Stimulated activated CD4-positive, alpha-beta T cell treated with anti-CD3 and anti-CD28 coated beads, Interleukin-12 subunit alpha, Interleukin-12 subunit beta, amount 100 ng/mL, for 24 hours (primary cell): ENCODE measurements around the gene HOPX.
"Not testable (repeated sequence)": the region's sequence is repeated elsewhere in the genome, so short reads cannot be mapped to it uniquely, and the experiment has no call there.

Experiments
- DNase-seq, 2 experiments: peaks; one replicate each; pipeline ENCODE4 v3.0.0-alpha.2; 2020; ENCODE audit warnings: low read depth in 2 of 2

Gene HOPX

DNA sequence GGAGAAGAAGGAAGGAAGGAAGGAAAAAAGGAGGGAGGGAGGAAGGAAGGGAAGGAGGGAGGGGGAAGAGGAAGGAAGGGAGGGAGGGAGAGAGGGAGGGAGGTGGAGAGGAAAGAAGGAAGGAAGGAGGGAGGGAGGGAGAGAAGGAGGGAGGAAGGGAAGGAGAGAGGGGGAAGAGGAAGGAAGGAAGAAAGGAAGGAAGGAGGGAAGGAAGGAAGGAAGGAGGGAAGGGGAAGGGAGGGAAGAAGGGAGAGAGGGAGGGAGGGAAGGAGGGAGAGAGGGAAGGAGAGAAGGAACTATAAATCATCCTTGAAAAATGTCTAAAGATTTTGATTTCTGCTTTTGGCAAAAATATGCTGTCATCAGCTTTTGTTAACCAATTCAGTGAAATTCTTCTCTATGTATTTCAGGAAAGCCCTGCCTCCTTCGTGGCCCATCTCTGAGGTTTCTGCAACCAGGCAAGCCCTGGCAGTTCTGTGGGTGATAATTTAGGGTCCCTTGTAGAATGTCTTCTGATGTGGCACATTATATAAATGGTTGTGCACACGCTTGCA, 7.1 kb upstream of the HOPX start:
- no peak for DNase-seq

DNA sequence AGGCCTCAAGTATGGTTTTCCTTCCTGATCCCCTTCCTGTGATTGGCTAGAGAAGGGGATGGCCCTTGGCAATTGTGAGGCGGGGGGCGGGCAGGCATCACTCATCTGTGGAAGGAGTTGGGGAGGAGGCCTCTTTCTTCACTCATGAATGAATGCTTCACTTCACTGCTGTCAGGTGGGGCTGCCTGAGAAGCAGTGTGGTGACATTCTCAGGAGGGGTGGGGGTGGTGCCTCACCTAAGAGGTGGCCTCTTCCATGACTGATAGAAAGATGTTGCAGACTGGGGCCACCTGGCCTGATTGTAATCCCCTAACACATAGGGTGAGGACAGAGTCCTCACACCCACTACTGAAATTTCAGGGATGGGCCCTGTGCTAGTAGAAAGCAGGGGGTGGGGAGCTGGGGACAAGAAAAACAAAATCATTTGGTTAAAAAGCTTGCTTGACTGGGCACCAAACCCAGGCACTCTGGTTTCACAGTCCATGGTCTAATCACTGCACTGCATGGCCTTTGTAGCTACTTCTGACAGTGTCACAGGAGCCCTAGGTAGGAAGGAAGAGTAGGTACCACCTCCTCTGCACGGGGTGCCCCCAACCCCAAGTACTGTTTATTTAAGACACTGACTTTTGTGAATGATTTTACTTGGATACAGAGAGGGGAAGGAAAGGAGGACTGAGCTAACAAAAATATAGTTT, 5.6 kb upstream of the HOPX start:
- no peak for DNase-seq

DNA sequence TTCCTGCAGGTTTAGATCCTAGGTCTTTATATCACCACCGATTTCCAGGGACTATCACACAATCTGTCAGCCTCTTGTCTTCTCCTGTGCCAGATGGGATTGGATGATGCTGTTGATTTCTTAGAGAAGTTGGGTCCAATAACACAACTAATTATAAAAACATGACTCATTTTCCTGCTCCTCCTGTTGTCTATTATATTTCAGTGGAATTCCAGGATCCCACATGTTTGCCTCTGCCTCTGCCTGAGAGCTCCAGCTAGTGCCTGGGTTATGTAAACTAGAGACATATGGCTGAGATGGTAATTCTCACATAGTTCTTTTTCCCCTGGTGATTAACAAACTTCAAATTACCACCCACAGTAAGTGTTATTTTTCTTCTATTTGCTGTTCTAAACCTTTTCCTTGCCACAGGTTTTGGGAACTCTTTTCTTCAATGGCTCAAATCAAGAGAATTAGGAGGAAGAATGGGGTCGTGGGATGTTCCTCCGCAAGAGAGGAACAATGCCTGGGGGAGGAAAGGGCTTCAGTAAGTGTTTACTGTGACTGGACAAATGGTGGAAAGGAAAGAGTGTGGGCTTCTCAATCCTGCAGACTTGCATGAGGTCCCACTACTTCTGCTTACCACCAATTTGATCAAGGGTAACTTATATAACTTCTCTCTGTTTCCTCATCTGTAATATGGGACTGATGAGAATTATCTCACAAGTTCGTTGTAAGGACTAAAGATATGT, 3.4 kb upstream of the HOPX start:
- no peak for DNase-seq

DNA sequence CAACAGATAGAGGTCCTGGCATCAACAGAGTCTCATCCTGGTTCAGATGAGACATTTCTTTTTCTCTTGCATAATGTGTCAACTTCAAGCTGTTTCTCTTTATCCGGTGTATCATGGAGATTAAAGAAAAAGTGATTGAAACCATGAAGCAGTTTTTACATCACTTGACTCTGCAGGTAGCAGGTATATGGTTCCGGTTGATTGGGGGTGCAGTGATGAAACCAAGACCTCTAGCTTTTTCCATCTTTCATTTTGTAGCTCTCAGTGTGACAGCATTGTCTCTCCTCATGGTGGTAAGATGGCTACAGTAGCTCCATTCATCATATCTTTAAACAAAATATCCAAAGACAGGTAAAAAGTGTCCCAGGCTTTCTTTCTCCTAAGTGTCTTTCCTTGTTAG, 2.4 kb upstream of the HOPX start:
- no peak for DNase-seq

DNA sequence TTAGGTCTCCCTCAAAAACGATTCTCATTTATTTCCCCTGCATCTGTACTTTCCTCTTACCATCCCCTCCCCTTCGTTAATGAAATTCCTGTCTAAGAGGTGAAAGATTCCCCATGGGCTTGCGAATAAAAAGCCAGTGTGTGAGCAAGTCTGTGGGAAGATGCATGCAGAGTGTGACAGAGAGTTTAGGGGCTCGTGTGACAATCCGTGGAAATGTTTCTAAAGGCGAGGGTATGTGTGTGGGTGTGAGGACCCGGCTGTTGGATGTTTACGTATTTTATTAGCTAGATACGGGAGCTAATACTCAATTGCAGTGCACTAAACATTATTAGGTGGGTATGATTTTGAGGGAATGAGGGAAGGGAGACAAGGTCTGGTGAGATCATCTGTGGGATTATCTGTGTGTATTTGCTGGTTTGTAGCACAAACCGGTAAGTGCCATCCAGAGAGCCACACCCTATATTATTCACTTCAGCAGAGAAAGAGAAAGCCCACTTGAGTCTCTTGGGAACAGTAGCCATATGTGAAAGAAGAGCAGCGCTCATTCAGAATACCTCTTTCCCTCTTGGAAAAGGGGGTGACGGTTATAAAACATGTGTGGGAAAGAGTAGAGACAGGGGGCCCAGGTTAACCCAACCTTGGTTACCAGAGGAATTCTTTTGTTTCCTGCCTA, 893 bp upstream of the HOPX start:
- DNase-seq: no peak

DNA sequence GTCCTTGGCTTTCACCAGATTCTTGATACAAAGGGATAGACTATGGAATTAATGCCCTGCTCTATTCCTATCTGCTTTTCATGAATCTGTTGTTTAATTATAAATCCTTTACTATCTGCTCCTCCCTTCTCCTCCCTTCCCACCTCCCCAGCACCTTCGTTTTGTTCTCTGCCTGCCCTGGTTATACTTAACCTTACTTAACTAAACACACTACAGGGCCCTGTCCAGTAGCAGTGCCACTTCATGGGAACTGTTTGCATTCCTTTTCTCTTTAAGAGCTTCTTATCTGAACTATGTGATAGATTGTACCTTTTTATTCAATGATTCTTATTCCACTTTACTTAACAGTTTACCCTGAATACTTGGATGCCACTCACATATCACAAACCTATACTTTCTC, 830 bp downstream of the HOPX start:
- DNase-seq: no peak

DNA sequence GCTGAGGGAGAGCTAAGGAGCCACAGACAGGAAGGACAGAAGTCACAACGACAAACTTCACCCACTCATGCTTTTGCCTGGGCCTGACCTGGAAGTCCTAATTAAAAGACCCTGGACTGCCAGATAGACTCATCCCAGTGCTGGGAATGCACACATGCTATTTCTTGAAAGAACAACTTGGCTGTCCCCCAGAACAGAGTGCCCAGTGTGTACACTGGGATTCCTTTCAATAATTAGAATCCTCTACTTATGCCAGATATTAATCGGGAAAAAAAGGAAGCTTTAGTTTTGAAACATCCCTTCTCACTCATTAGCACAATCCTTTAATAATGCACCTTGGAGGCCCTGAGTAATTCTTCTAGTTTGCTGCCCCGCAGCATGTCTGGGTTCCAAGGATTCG, 3.4 kb downstream of the HOPX start:
- DNase-seq: no peak

DNA sequence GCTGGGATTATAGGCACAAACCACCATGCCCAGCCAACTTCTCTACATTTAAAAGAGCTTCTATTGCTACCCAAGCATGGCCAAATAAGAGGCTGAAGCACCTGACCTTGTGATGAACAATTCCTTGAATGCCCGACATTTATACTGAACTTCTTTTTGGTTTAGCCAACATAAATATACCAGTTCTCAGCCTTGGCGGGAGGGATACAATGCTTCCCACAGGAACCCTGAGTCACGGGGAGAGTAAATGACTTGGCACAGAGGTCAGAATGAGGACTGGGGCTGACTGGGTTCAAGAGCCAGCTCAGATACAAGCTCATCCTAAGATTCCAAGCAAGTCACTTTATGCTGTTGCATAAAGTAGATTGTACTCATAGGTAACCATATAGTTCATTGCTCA, 6.1 kb downstream of the HOPX start:
- no peak for DNase-seq

DNA sequence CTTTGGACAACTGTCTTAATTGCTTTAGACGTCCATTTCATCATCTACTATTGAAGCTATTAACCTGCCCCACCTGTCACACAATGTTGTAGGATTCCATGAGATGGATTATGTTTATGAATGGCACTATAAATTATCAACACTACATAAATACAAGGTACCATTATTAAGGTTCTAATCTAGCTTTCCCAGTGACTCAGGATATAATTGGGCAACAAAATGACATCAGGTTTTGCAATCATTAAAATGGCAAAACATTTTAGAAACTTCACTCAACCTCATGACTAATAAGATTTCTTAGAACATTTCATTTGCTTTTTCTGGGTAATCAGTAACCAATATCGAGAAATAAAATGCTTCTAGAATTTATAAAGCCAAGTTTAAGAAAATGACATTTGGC, 9.2 kb downstream of the HOPX start:
- DNase-seq: no peak

DNA sequence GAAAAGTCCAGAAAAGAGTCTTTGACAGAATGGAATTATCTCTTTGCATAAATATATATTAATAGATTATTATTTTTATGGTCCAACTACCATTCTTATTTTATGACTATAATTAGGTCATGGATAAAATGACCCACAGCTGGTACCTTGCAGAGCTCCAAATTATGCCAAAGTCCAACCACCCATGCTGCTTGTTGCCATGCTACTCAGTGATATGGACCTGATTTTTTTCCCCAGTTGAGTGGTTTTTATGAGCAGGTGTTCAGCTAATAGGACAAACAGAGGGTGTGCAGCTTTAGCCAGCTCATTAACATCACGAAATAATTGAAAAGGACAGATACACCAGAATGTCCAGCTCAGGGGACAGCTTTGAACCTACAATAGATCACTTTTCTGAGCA, 9.7 kb downstream of the HOPX start:
- DNase-seq: no peak

DNA sequence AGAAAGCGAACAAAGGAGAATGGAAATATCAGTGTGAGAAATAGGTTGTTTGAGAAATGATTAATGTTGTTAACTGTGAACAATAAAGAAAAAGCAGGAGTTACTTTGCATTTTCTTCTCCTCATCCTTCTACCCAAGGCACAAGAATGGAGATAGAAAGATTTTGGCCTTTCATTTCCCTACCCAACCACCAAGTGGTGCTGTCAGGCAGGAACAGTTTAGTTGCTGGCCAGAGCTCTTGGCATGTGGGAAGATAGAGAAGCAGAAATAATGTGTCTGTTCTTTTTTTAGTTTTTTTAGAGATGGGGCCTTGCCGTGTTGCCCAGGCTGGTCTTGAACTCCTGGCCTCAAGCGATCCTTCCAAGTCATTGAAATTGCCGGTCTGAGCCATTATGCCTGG, 12.8 kb downstream of the HOPX start:
- DNase-seq: no peak

DNA sequence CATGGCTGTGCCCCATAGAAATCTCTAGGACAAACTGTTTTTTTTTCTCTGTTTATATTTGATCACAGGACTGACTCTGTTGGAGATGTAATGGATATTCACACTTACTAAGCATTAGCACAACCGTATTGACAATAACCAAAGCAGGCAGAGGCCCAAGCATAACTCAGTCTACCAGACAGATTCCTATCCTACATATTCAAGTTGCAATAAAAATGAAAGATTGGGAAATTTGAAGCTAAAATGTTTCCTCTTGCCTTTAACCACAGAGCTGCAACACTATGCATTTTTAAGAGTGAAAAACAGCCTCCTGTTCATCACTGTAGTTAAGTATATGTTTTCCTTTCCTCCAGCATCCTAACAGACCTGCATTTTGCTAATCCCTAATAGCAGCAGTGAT, 13.7 kb downstream of the HOPX start:
- DNase-seq: not testable (repeated sequence)

DNA sequence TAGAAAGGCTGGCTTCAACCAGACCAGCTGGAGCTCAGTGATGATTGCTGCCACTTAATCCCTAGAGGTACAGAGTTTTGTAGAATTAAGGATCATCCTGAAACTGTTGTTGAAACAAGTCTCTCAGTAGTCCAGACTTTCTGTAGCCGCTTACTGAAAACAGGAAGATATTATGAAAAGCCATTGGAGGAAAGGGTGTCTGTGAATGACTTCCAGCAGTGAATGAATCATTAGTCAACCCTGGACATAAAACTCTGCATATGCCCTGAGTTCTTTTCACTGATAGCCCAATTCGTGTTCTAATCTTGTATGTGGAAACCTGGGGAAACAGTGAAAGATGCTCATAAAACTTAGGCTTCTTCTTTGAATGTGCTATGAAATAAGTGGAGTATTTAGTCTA, 14.8 kb downstream of the HOPX start:
- no peak for DNase-seq

DNA sequence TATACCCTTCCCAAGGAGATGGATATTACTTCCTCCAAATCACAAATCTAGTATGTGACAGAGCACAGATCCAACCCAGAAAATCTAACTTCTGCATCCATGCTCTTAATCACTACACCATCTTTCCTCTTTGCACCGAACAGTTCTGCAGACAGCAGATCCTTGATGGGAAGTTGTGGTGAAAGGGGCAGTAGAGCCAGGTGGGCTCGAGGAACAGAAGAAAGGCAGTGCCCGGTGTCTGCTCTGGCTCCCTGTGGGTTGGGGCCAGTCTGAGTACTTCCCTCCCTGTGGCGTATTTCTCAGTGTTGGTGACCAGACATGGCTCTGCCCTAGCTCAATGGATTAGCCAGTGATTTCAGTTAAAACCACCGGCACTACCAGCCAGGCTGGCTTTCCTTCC, 15.3 kb downstream of the HOPX start:
- no peak for DNase-seq

DNA sequence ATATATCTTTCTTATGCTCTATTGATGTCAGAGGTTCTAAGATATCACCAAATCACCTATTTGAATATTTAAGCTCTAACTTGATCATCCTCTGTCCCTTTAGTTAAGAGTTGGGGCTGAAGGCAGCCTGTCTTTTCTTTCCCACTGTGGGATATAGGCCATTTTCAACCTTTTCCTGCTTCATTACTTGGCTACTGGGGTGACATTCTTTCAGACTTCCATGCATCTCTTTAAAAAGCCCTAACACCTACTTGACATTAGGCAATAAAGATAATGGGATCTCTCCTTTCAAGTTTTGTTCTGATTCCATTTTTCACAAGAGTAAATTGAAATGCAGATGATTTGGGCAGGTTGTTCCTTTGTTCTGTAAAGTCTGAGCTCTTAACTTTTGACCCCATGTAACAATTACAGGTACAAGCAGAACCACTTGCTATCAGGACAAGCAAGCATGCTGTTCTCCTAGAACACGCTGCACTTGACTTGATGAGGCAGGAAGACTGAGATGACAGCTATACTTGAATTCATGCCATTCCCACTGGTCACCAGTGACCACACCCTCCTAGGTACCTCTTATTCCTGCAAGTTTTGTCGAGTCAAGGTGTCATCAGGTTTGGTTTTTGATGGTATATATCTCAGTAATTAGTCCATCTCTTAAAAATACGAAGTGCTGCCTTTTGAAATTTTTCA, 18.2 kb downstream of the HOPX start:
- DNase-seq: no peak

DNA sequence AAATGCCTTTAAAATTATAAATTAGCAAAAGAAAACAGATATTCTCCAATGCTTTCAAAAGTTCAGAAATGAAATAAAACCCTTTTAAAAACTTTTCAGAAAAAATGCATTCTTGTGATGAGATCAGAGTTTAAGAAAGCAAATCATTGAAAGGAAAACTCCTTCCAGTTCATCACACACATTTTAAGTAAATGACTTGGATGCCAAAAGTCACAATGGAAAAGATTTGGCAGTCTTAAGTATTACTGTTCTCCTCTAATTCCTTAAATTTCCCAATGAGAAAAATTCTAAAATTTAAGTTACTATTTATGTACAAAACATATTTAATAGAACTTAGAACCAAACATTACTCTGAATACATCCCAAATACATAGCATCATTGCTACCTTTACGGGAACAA, 21.1 kb downstream of the HOPX start:
- no peak for DNase-seq

DNA sequence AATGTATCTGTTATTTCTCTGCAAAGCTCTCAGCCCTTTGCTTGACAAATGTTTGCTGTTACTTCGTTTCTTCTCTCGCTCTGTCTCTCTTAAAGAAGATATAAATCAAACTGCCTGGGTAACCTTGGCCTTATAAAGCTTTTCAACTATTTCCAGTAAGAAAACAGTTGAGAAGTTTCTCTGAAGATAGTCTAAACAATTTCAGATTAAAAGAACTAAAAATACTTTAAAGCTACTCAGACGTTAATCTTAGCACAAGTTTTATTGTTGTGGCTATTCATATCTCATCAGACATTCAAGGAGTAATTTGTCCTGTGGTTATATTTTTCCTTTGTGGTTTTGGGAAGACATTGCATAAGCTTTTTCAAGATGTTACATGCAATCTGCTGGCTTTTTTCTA, 22.6 kb downstream of the HOPX start:
- no peak for DNase-seq

DNA sequence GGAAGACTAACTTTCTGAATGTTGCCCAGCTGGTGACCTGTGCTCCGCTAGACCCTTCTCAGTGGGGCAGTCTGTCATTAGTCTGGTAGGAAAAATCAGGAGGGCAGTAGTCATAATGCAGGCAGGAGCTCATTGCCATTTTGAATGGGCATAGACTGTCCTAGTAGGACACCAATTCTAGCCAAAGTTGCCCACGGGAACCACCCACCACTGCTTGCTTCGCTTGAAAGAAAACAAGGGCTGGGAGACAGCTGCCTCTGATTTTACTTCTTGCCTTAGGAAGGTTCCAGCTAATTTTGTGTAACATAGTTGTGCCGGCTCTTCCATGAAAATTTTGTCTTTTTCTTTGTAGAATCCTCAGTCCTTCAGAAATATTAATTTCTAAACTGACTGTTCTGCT, 23.3 kb downstream of the HOPX start:
- DNase-seq: no peak

DNA sequence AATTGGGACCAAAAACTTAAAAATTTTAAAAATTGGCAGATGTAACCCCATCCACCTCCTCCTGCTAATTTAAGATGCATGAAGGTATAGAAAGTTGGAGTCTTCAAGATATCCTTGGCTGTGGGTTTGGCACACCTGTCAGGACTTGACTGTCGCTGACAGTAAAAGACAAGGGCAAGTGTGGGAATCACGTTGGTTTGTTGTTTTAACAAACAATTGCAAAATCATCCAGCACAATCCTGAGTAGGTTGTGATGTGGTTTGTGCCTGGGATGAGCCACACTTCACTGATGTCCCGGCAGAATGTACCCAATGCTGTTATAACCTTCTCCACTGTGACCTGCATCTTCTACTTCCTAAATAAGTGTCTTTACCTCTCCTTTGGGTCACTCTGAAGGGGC, 24.0 kb downstream of the HOPX start:
- DNase-seq: no peak

DNA sequence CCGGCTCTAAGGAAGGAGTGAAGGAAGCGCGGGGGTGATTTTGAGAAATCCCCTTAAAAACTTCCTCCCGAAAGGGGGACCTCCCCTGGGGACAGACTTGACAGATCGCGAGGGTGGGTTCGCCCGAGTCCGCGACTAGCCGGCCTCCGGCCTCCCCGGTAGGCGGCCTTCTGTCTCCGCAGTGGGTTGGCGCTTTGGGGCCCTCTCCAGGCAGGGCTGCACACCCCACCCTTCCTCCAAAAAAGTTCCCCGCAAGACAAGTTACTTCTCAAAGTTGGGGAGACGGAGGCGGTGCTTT, 24.8 kb downstream of the HOPX start:
- peak in 1 of 2 experiments; percentile 31 for DNase-seq

DNA sequence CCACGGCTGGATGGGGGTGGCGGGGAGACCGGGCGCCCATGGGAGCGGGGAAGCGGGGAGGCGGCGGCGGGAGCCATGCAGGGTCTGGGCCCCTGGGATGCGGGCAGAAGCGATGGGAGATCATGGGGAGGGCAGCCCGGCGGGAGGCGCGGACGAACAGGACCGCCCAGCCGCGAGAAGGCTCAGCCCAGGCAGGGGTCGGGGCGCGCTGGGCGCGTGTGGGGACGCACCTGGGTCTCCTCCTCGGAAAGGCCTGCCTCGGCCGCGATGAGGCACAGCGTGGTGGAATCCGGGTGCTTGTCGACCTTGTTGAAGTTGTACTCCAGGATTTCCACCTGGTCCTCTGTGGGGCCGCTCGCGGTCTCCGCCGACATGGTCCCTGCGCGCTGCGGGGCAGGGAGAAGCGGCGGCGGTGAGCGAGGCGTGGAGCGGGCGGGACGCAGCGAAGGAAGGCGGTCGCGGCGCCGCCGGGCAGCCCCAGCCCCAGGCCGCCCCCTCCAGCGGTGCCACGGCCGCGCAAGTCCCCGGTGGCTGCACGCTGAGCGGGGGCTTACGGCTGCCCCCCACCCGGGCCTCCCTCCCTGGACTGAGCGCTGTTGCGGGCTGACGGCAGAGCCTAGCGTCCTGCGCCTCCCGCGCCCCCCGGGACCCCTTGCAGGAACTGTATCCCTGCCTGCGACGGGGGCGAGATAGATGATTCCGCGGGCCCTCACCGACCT, 25.3 kb downstream of the HOPX start:
- peak in 1 of 2 experiments; percentile 11 for DNase-seq

DNA sequence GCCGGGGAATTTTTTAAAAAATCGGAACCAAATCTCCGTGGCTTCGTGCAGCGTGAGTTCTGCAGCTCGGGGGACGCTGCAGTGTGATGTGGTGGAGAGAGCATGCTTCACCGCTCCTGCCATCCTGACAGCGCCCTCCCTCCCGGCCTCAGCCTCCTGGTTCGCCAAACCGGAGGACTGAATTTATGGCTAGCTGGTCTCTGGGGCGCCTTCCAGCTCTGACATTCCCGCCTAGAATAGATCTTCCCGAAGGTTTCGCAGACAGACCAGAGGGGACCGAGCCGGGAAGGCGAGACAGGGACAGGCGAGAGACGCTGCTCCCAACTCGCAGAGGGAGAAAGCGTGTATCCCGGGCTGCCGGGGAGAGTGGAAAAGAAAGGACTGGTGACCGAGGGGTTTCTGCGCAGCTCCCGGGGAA, 25.9 kb downstream of the HOPX start:
- DNase-seq: peak in 1 of 2 experiments; percentile 9
